ENCODE data around the gene HOGA1. TPM values are rescaled to one million over a fixed set of nuclear protein-coding genes. Genes with fewer than 3 reads are reported as not detected.
"Not testable (repeated sequence)": the region's sequence is repeated elsewhere in the genome, so short reads cannot be mapped to it uniquely, and the experiment has no call there.

HOGA1 gene
- total RNA-seq, 4 donors from 2014 or later, result 0.26 to 2.5 (median 0.97) TPM

- intact Hi-C loops (cut with DNase I; ENCODE audit: low total_unique reads), result no loop called here
- no peaks in the 10 kb centered on the region for H3K36me3 ChIP-seq
- H3K27ac ChIP-seq, result no peak overlapping the region
These were observed 63.4 kb downstream of the HOGA1 start for GRCh38 chr10:97647556-97647955.

GRCh38 chr10:97648562-97649404 lies 64.6 kb downstream of the HOGA1 start:
- TF ChIP-seq POLR2A (IDR thresholded peaks at IDR 0.05) (no peak), CTCF (IDR thresholded peaks at IDR 0.05) (no peak)
- H3K27ac ChIP-seq, result peak overlapping the region in 1 of 2 donors; percentile 5
- DNase-seq, result no peak

More at GRCh38 chr10:97647556-97647955, 63.4 kb downstream of the HOGA1 start:
- Histone ChIP-seq H3K4me3 (no peak overlapping the region), H3K27me3 (no peaks in the 10 kb centered on the region), H3K9me3 (no peaks in the 10 kb centered on the region), H3K4me1 (no peaks in the 10 kb centered on the region)
- no peak for TF ChIP-seq POLR2A (IDR thresholded peaks at IDR 0.05)
- TF ChIP-seq CTCF (IDR thresholded peaks at IDR 0.05), result no peak
- DNase-seq, result no peak

GRCh38 chr10:97649405-97649750 lies 65.2 kb downstream of the HOGA1 start:
- peak overlapping the region in 1 of 2 donors; percentile 5 for H3K27ac ChIP-seq
- intact Hi-C loops (cut with DNase I; ENCODE audit: low total_unique reads); H3K36me3 ChIP-seq; H3K4me1 ChIP-seq; H3K9me3 ChIP-seq; H3K4me3 ChIP-seq; H3K27me3 ChIP-seq; DNase-seq: not testable (repeated sequence)

More at GRCh38 chr10:97648562-97649404, 64.6 kb downstream of the HOGA1 start:
- Histone ChIP-seq H3K9me3 (no peaks in the 10 kb centered on the region), H3K4me1 (no peaks in the 10 kb centered on the region), H3K4me3 (no peak overlapping the region), H3K36me3 (no peaks in the 10 kb centered on the region), H3K27me3 (no peaks in the 10 kb centered on the region)
- intact Hi-C loops (cut with DNase I; ENCODE audit: low total_unique reads), result no loop called here

- Histone ChIP-seq H3K4me1 (no peaks in the 10 kb centered on the region), H3K9me3 (no peaks in the 10 kb centered on the region), H3K27me3 (no peaks in the 10 kb centered on the region), H3K27ac (no peak overlapping the region), H3K36me3 (no peaks in the 10 kb centered on the region), H3K4me3 (no peak overlapping the region)
- intact Hi-C loops (cut with DNase I; ENCODE audit: low total_unique reads), result no loop called here
- TF ChIP-seq POLR2A (IDR thresholded peaks at IDR 0.05) (no peak), CTCF (IDR thresholded peaks at IDR 0.05) (no peak)
- DNase-seq, result no peak
These were observed 66.5 kb downstream of the HOGA1 start for GRCh38 chr10:97650726-97651125.

GRCh38 chr10:97651773-97652172 lies 67.6 kb downstream of the HOGA1 start:
- H3K36me3 ChIP-seq, result no peaks in the 10 kb centered on the region
- intact Hi-C loops (cut with DNase I; ENCODE audit: low total_unique reads), result no loop called here

More at GRCh38 chr10:97651773-97652172, 67.6 kb downstream of the HOGA1 start:
- H3K27me3 ChIP-seq, result no peaks in the 10 kb centered on the region
- no peak overlapping the region for H3K4me3 ChIP-seq
- DNase-seq, result no peak
- H3K27ac ChIP-seq, result no peak overlapping the region
- TF ChIP-seq POLR2A (IDR thresholded peaks at IDR 0.05), result no peak
- no peak for TF ChIP-seq CTCF (IDR thresholded peaks at IDR 0.05)
- no peaks in the 10 kb centered on the region for H3K4me1 ChIP-seq
- no peaks in the 10 kb centered on the region for H3K9me3 ChIP-seq
